K562 (cell line): ENCODE results near the gene SRRM5. TPM values are rescaled to one million over a fixed set of nuclear protein-coding genes. Genes with fewer than 3 reads are reported as not detected.
A peak's percentile ranks its signal among the peaks of the same experiment; 100 is the strongest.

ENCODE experiments used
- CSDE1 ChIP-seq, 2 experiments: fragments of 450-650 bp; IDR thresholded peaks; 2 replicates each; pipeline ENCODE4 v1.6.1; 2016; ENCODE audit warnings: mild to moderate bottlenecking in 1 of 2
- LARP7 ChIP-seq: fragments of 450-650 bp; IDR thresholded peaks from 2 replicates; pipeline ENCODE4 v1.6.1; 2016
- MXD1 ChIP-seq: fragments of 250-450 bp; sonication (Bioruptor Pico); IDR thresholded peaks from 2 replicates; pipeline ENCODE4 v1.8.0; 2021; ENCODE audit warnings: borderline replicate concordance, mild to moderate bottlenecking, moderate library complexity; ENCODE audit not compliant: poor library complexity, severe bottlenecking
- NCOA4 ChIP-seq: fragments of 450-650 bp; IDR thresholded peaks from 2 replicates; pipeline ENCODE4 v1.6.1; 2018; ENCODE audit warnings: mild to moderate bottlenecking; ENCODE audit not compliant: partially characterized antibody
- NRF1 ChIP-seq, 2 experiments: fragments of 450-650 bp; IDR thresholded peaks in 1 of 2; conservative IDR thresholded peaks in 1 of 2; 2 replicates each; pipeline ENCODE4 v1.6.1; 2014; ENCODE audit warnings: mild to moderate bottlenecking in 2 of 2
- PURB ChIP-seq: sonication (generic); formaldehyde crosslinking; IDR thresholded peaks from 2 replicates; pipeline ENCODE4 v1.9.0; 2021; ENCODE audit warnings: low read depth, mild to moderate bottlenecking, missing genetic modification reagents
- RCOR1 ChIP-seq, 2 experiments: IDR thresholded peaks; 2 replicates each; pipeline ENCODE4 v1.6.1; 2012; ENCODE audit warnings: low read depth in 2 of 2, low read length in 2 of 2, borderline replicate concordance in 1 of 2, improper control_type of control experiment in 1 of 2
- SIX5 ChIP-seq, 2 experiments: IDR thresholded peaks; 2 replicates each; pipeline ENCODE4 v1.6.1; 2011; ENCODE audit warnings: low read length in 2 of 2, borderline replicate concordance in 1 of 2, low read depth in 1 of 2, mild to moderate bottlenecking in 1 of 2, moderate library complexity in 1 of 2; ENCODE audit not compliant: insufficient read depth in 1 of 2
- STAG1 ChIP-seq: sonication (generic); formaldehyde crosslinking; IDR thresholded peaks from 2 replicates; pipeline ENCODE4 v1.5.0; 2020; ENCODE audit warnings: missing genetic modification reagents, borderline replicate concordance
- TRIM24 ChIP-seq, 2 experiments: fragments of 450-650 bp; IDR thresholded peaks; 2 replicates each; pipeline ENCODE4 v1.6.1; 2016
- WHSC1 ChIP-seq: IDR thresholded peaks from one replicate; pipeline ENCODE4 v1.6.1; 2012; ENCODE audit warnings: low read length, control low read depth, inconsistent platforms
- YY1 ChIP-seq, 3 experiments: IDR thresholded peaks; 2 replicates each; pipeline ENCODE4 v1.6.1; 2011; ENCODE audit warnings: low read length in 2 of 3, mild to moderate bottlenecking in 2 of 3, moderate library complexity in 2 of 3, borderline replicate concordance in 1 of 3, control low read depth in 1 of 3, low read depth in 1 of 3; ENCODE audit not compliant: insufficient read depth in 3 of 3, insufficient replicate concordance in 2 of 3, control insufficient read depth in 1 of 3, insufficient read length in 1 of 3; ENCODE audit errors: extremely low read depth in 1 of 3
- ZFX ChIP-seq: sonication (generic); formaldehyde crosslinking; IDR thresholded peaks from 2 replicates; pipeline ENCODE4 v1.8.0; 2022; ENCODE audit warnings: mild to moderate bottlenecking, missing genetic modification reagents, moderate library complexity
- ZNF140 ChIP-seq: fragments of 250-450 bp; sonication (Bioruptor Pico); IDR thresholded peaks from 2 replicates; pipeline ENCODE4 v1.8.0; 2021; ENCODE audit warnings: moderate library complexity, mild to moderate bottlenecking, inconsistent platforms
- ZNF239 ChIP-seq: fragments of 250-450 bp; sonication (Bioruptor Pico); IDR thresholded peaks from 2 replicates; pipeline ENCODE4 v1.4.0; 2020; ENCODE audit warnings: mild to moderate bottlenecking
- polyA plus RNA-seq, 8 experiments: library from polyadenylated mRNA; depleted of rRNA in 4 of 8; stranded (reverse) in 5 of 8; unstranded in 3 of 8; fragments of >200 nt; fragmentation: Nextera tagmentation in 2 of 8; fragmentation: Illumina TruSeq in 1 of 8; extraction: Ambion mirVana in 2 of 8; extraction: Trizol in 1 of 8; gene quantifications; 2 replicates each; pipeline versions ENCODE4 v1.2.1 to v1.2.3, GENCODE V29; 2011 to 2014; ENCODE audit warnings: inconsistent platforms in 1 of 8, missing spikeins in 1 of 8
- total RNA-seq, 7 experiments: library from RNA; depleted of rRNA in 6 of 7; stranded (reverse); fragments of >200 nt in 6 of 7; fragmentation: Illumina TruSeq in 2 of 7; extraction: Trizol in 2 of 7; gene quantifications; 2 replicates each; pipeline versions ENCODE4 v1.2.1 to v1.2.3, GENCODE V29; 2011 to 2021; ENCODE audit warnings: low replicate concordance in 1 of 7
- TF ChIP-seq, protein P1 (sequence below): fragments of 200-800 bp; sonication (Bioruptor generic); IDR thresholded peaks from 2 replicates; pipeline ENCODE4 v1.6.1; 2016; ENCODE audit warnings: missing genetic modification characterization, missing compliant biosample characterization
- TF ChIP-seq, protein P2 (sequence below), 2 experiments: fragments of 450-650 bp in 1 of 2; IDR thresholded peaks; 2 replicates each; pipeline ENCODE4 v1.6.1; 2011 to 2017; ENCODE audit warnings: low read depth in 2 of 2, antibody characterized with exemption in 1 of 2, borderline replicate concordance in 1 of 2, low read length in 1 of 2, mild to moderate bottlenecking in 1 of 2, mixed read lengths in 1 of 2; ENCODE audit not compliant: control insufficient read depth in 1 of 2

Gene SRRM5
- total and polyA plus RNA-seq, 9 of the 15 experiments (the other 6 are each of a cell fraction or from before 2014, with no cell fraction given) = 0.09 to 0.45 (median 0.18) TPM; not detected in 2

DNA sequence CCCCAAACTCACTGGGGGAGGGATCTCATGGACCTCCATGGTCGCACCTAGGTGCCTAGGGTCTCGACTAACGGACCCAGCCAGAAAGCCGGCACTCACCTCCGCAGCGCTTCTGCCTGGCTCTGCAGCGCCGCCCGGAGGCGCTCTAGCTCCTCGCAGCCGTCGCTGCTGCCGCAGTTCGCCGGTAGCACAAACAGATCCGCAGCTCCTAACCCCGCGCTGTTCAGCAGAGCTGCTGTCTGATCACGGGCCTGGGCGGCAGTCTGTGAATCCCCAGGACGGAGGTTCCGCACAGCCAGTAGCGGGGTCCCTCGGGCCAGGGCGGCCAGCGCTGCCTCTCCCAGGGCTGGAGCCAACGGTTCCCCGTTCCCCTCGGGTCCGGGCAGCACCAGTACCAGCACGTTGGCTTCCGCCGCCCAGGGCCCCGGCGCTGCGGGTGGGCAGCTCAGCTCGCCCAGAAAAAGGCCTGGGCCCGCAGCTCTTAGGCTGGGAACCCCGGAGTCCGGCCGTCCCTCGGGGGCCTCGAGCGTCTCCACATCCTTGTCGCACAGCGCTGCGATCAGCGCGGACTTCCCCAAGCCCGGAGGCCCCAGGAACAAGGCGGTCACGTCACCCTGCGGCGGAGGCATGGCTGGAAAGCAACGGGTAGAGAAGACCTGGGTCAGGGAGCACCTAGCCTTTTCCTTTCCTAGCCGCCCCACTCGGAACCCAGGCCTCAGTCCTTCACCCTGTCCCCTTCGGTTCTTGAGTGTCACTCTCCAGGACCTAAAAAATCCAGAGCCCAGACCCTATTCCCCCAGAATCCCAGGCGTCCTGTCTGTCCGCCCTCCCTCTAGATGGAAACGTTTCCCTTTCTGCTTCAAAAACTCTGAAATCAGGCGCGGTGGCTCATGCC is 16.9 kb upstream of the SRRM5 start (continued):
- no peak for TF ChIP-seq NCOA4
- no peak for TF ChIP-seq MXD1
- TF ChIP-seq LARP7 = no peak
- peak; percentile 79 for TF ChIP-seq ZFX (CRISPR knock-in tag)
- no peak for TF ChIP-seq SIX5 (IDR thresholded peaks at IDR 0.05; ENCODE audit: borderline replicate concordance in 1 of 2, insufficient read depth in 1 of 2, low read depth in 1 of 2, low read length in 2 of 2)
- peak; percentile 14 to 31; a peak in 1 of 4 replicates for TF ChIP-seq NRF1 (conservative IDR thresholded peaks at IDR 0.05 in 1 of 2, IDR thresholded peaks at IDR 0.05 in 1 of 2)
- TF ChIP-seq, protein P1, sequence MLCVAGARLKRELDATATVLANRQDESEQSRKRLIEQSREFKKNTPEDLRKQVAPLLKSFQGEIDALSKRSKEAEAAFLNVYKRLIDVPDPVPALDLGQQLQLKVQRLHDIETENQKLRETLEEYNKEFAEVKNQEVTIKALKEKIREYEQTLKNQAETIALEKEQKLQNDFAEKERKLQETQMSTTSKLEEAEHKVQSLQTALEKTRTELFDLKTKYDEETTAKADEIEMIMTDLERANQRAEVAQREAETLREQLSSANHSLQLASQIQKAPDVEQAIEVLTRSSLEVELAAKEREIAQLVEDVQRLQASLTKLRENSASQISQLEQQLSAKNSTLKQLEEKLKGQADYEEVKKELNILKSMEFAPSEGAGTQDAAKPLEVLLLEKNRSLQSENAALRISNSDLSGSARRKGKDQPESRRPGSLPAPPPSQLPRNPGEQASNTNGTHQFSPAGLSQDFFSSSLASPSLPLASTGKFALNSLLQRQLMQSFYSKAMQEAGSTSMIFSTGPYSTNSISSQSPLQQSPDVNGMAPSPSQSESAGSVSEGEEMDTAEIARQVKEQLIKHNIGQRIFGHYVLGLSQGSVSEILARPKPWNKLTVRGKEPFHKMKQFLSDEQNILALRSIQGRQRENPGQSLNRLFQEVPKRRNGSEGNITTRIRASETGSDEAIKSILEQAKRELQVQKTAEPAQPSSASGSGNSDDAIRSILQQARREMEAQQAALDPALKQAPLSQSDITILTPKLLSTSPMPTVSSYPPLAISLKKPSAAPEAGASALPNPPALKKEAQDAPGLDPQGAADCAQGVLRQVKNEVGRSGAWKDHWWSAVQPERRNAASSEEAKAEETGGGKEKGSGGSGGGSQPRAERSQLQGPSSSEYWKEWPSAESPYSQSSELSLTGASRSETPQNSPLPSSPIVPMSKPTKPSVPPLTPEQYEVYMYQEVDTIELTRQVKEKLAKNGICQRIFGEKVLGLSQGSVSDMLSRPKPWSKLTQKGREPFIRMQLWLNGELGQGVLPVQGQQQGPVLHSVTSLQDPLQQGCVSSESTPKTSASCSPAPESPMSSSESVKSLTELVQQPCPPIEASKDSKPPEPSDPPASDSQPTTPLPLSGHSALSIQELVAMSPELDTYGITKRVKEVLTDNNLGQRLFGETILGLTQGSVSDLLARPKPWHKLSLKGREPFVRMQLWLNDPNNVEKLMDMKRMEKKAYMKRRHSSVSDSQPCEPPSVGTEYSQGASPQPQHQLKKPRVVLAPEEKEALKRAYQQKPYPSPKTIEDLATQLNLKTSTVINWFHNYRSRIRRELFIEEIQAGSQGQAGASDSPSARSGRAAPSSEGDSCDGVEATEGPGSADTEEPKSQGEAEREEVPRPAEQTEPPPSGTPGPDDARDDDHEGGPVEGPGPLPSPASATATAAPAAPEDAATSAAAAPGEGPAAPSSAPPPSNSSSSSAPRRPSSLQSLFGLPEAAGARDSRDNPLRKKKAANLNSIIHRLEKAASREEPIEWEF (CRISPR knock-in tag) = no peak
- TF ChIP-seq, protein P2, sequence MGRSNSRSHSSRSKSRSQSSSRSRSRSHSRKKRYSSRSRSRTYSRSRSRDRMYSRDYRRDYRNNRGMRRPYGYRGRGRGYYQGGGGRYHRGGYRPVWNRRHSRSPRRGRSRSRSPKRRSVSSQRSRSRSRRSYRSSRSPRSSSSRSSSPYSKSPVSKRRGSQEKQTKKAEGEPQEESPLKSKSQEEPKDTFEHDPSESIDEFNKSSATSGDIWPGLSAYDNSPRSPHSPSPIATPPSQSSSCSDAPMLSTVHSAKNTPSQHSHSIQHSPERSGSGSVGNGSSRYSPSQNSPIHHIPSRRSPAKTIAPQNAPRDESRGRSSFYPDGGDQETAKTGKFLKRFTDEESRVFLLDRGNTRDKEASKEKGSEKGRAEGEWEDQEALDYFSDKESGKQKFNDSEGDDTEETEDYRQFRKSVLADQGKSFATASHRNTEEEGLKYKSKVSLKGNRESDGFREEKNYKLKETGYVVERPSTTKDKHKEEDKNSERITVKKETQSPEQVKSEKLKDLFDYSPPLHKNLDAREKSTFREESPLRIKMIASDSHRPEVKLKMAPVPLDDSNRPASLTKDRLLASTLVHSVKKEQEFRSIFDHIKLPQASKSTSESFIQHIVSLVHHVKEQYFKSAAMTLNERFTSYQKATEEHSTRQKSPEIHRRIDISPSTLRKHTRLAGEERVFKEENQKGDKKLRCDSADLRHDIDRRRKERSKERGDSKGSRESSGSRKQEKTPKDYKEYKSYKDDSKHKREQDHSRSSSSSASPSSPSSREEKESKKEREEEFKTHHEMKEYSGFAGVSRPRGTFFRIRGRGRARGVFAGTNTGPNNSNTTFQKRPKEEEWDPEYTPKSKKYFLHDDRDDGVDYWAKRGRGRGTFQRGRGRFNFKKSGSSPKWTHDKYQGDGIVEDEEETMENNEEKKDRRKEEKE (IDR thresholded peaks at IDR 0.05; ENCODE audit: borderline replicate concordance in 1 of 2, control insufficient read depth in 1 of 2, low read depth in 2 of 2, low read length in 1 of 2) = no peak
- TF ChIP-seq YY1 (IDR thresholded peaks at IDR 0.05; ENCODE audit: borderline replicate concordance in 1 of 3, control insufficient read depth in 1 of 3, extremely low read depth in 1 of 3, insufficient read depth in 3 of 3, insufficient read length in 1 of 3, insufficient replicate concordance in 2 of 3, low read depth in 1 of 3, low read length in 2 of 3) = peak in 1 of 3 experiments; percentile 40
- TF ChIP-seq CSDE1 (IDR thresholded peaks at IDR 0.05) = no peak
- TF ChIP-seq ZNF239 (CRISPR knock-in tag) = no peak
- no peak for TF ChIP-seq WHSC1
- TF ChIP-seq TRIM24 (IDR thresholded peaks at IDR 0.05) = no peak
- TF ChIP-seq RCOR1 (IDR thresholded peaks at IDR 0.05; ENCODE audit: borderline replicate concordance in 1 of 2, low read depth in 2 of 2, low read length in 2 of 2) = 0 out of 4 replicates have a peak, but pooled peaks of 1 of the 2 experiments have one; percentile 14
- no peak for TF ChIP-seq PURB (CRISPR knock-in tag)
- TF ChIP-seq ZNF140 = no peak
- no peak; the same call in 1 of the 2 replicates for TF ChIP-seq STAG1 (CRISPR knock-in tag)
